Right cardiac atrium (tissue), 5 donors: Measurements from ENCODE around the gene MBNL3. TPM values are rescaled to one million over a fixed set of nuclear protein-coding genes. Genes with fewer than 3 reads are reported as not detected.

Experiments used
- ATAC-seq, 2 donors: fragments of 200-7000 bp; cut with Tn5 transposase; one replicate each; pipeline versions ENCODE4 v1.8.0 to v1.9.1; 2020; ENCODE audit warnings: moderate library complexity in 2 of 2, mild to moderate bottlenecking in 1 of 2
- DNase-seq, 3 donors: peaks; one replicate each; pipeline ENCODE4 v3.0.0-alpha.2; 2020
- H3K27ac ChIP-seq: one replicate; pipeline ENCODE4 v1.5.1; 2013; ENCODE audit warnings: mild to moderate bottlenecking, low read length, control low read depth, moderate library complexity
- H3K27me3 ChIP-seq: one replicate; pipeline ENCODE4 v1.6.1; 2013; ENCODE audit not compliant: control insufficient read depth, insufficient read depth
- H3K4me1 ChIP-seq: one replicate; pipeline ENCODE4 v1.6.1; 2013; ENCODE audit warnings: low read length; ENCODE audit not compliant: control insufficient read depth, insufficient read depth
- H3K4me3 ChIP-seq: one replicate; pipeline ENCODE4 v1.5.1; 2013; ENCODE audit warnings: low read length, control low read depth
- H3K9me3 ChIP-seq: one replicate; pipeline ENCODE4 v1.6.1; 2013; ENCODE audit warnings: low read length; ENCODE audit not compliant: control insufficient read depth
- WGBS: extraction: QIAGEN DNeasy Blood & Tissue Kit; methylation state at CpG from one replicate; pipeline ENCODE4 v1.1.7; 2013; 5-methylcytosine and 5-hydroxymethylcytosine counted together
- intact Hi-C, 4 donors: fragments of 100-400 bp; cut with DNase I; formaldehyde crosslinking; loops; one replicate each; pipeline versions ENCODE4 v1.11.0 to v1.14.0; 2022 to 2023
- polyA plus RNA-seq: library from polyadenylated mRNA; stranded (reverse); fragments of 200-250 nt; gene quantifications from one replicate; pipeline ENCODE4 v1.2.3, GENCODE V29; 2013
- total RNA-seq, 4 donors: library from RNA; stranded (reverse); fragmentation: NEBNext Ultra II Directional; extraction: Animal tissue kit (Norgen Biotek cat#: 25700); gene quantifications; one replicate each; pipeline ENCODE4 v1.2.1, GENCODE V29; 2021
- donor health status: healthy with polysubstance abuse.
- donor health status: DM: no; HTN: yes; CAD: no.
- donor health status: DM: no; HTN: no; CAD: no.
- donor health status: DM: no; HTN: yes; CAD: no; lungs with severe emphysema.
- donor health status: DM: yes; HTN: yes; CAD: no.

Gene MBNL3
- total and polyA plus RNA-seq, 5 donors = 19.2 to 169 (median 156) TPM

DNA sequence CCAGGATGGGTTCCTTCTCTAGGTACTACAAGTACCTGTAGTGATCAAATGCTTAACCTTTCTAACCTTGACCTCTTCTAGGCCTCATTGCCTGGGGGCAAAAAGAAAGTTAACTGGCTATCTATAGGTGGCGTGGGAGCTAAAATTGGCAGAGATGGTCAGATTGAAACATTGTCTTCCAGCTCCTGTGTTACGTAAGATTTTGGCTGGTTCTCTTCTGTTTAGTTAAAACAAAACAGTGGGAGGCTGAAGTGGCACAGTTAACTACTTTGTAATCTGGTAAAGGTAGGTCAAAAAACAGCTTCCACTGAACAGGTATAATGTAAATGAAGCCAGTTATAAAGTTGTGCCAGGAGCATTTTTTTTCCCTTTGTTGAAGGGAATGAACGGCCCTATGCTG, 115.2 kb downstream of the MBNL3 start:
- Histone ChIP-seq H3K27ac (no peak overlapping the region), H3K4me1 (peaks cover 1% of the 10 kb centered on the region), H3K27me3 (no peaks in the 10 kb centered on the region), H3K4me3 (no peak overlapping the region), H3K9me3 (no peaks in the 10 kb centered on the region)
- whole genome bisulfite sequencing = 64% methylated on average over 3 of the region's 3 CpGs
- no peak for ATAC-seq
- peak in 1 of 3 donors; percentile 2 for DNase-seq
- intact Hi-C loops = no loop called here

DNA sequence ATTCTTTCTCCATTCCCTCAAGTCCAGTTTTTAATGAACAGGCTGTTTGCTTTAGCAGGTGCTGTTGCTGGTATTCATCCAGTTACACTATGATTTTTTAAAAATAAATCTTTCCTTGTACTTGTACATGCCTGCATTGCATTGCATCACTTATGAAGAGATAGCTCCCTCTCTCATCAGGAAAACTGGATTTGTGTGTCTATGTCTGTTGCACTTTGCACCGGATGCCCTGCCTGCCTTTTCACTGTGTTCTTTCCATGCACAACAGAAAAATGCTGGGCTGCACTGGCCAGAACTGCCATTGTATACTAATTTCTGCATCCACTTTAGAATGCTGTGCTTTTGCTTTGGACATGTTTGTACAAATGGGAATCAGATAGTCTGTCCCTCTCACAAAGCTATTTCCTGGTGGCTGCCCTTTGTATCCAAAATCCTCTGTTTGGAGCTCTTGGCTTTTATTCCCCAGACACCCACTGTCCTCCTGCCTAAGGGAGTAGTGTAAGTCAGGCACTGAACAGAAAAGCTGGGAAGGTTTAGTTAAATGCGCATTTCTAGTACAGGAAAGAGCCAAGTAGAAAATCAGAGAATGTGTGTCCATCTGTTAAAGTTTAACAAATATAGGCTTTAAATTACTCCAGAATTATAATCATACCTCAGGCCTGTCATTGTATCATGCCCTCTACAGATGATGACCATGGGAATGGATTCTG, 119.1 kb downstream of the MBNL3 start:
- H3K27ac ChIP-seq = no peak overlapping the region
- no peaks in the 10 kb centered on the region for H3K9me3 ChIP-seq
- ATAC-seq = no peak
- no peak overlapping the region for H3K4me3 ChIP-seq
- peaks cover 1% of the 10 kb centered on the region for H3K4me1 ChIP-seq
- DNase-seq = no peak
- no peaks in the 10 kb centered on the region for H3K27me3 ChIP-seq
- 67% methylated on average over 2 of the region's 2 CpGs for WGBS
- intact Hi-C loops = no loop called here

DNA sequence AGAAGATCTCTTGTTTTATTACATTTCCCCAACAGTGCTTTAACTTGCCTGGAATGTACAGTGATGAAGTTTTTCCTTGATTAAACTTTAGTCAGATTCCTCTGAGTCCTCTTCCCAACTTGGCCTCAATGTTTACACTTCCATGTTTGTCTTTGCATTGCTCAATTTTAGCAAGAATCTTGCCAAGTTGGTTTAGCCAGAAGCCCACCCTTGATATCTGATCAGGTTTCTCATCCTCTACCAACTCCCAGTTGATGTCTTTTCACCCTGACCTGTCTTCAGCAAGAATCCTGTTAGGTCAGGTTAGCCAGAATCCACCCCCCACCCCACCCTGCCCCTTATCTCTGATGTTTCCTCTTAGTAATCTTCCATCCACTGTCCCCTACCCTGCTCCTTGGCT, 120.9 kb downstream of the MBNL3 start:
- Histone ChIP-seq H3K4me1 (peaks cover 1% of the 10 kb centered on the region), H3K9me3 (no peaks in the 10 kb centered on the region), H3K4me3 (no peak overlapping the region), H3K27ac (no peak overlapping the region), H3K27me3 (no peaks in the 10 kb centered on the region)
- DNase-seq = no peak
- ATAC-seq = no peak
- intact Hi-C loops = no loop called here

- 100% methylated on average over 1 of the region's 1 CpG for WGBS
Observed at GRCh38 chrX:132367314-132367713, 121.5 kb downstream of the MBNL3 start.

GRCh38 chrX:132365490-132365889, 123.3 kb downstream of the MBNL3 start:
- DNase-seq (no peak), ATAC-seq (no peak)
- H3K27ac ChIP-seq = no peak overlapping the region
- no peaks in the 10 kb centered on the region for H3K27me3 ChIP-seq
- no peak overlapping the region for H3K4me3 ChIP-seq
- H3K4me1 ChIP-seq = peaks cover 1% of the 10 kb centered on the region
- intact Hi-C loops = no loop called here
- H3K9me3 ChIP-seq = no peaks in the 10 kb centered on the region

More at GRCh38 chrX:132367314-132367713, 121.5 kb downstream of the MBNL3 start:
- Histone ChIP-seq H3K27me3 (no peaks in the 10 kb centered on the region), H3K4me1 (peaks cover 1% of the 10 kb centered on the region), H3K9me3 (no peaks in the 10 kb centered on the region), H3K4me3 (no peak overlapping the region), H3K27ac (no peak overlapping the region)
- ATAC-seq (no peak), DNase-seq (no peak)
- intact Hi-C loops = no loop called here

DNA sequence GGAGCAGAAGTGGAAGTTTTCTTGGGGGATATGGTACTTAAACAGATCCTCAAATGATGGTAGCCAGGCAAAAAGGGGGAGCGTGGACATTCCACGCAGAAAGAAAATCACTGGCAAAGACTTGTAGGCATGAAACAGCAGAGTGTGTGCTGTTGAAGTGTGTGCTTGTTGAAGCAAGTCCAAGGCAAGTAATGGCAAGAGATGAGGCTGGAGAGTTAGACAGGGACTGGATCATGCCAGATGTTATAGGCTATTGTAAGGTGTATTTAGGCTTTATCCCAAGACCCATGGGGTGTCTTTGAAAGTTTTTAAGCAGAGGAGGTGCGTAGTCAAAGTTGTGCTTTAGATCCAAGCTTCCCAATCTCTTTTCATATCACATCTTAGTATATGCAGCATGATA, 124.5 kb downstream of the MBNL3 start:
- WGBS = 100% methylated on average over 3 of the region's 3 CpGs
- DNase-seq (no peak), ATAC-seq (no peak)
- Histone ChIP-seq H3K4me3 (no peak overlapping the region), H3K4me1 (no peaks in the 10 kb centered on the region), H3K27ac (no peak overlapping the region), H3K27me3 (no peaks in the 10 kb centered on the region), H3K9me3 (no peaks in the 10 kb centered on the region)
- intact Hi-C loops = no loop called here

DNA sequence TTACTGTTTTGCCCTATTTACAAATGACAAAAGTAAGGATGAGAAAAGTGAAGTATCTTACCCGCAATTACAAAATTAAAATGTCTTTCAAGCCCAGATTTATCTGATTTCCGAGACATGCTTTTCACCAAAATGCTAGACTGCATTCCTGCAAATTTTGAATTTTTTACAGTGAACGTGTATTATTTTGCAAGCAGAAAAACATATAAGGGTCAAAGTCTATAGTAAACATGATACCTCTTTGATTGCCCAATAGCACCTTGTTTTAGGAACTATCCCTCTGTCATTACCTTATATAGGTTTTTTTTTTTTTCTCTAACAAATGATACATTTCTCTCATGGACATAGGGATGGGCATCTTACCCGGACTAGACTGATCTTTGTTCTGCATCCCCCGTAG, 135.4 kb downstream of the MBNL3 start:
- no peak overlapping the region for H3K27ac ChIP-seq
- H3K27me3 ChIP-seq = no peaks in the 10 kb centered on the region
- H3K4me1 ChIP-seq = no peaks in the 10 kb centered on the region
- intact Hi-C loops = no loop called here
- no peaks in the 10 kb centered on the region for H3K9me3 ChIP-seq
- DNase-seq (no peak), ATAC-seq (no peak)
- WGBS = 95% methylated on average over 5 of the region's 5 CpGs
- no peak overlapping the region for H3K4me3 ChIP-seq

- 91% methylated on average over 2 of the region's 2 CpGs for WGBS
- H3K9me3 ChIP-seq = no peaks in the 10 kb centered on the region
- H3K27ac ChIP-seq = no peak overlapping the region
- DNase-seq = no peak
- ATAC-seq = no peak
- no peak overlapping the region for H3K4me3 ChIP-seq
- no peaks in the 10 kb centered on the region for H3K27me3 ChIP-seq
- intact Hi-C loops = no loop called here
- H3K4me1 ChIP-seq = no peaks in the 10 kb centered on the region
Observed at GRCh38 chrX:132336172-132336571, 152.7 kb downstream of the MBNL3 start.

- Histone ChIP-seq H3K27me3 (no peaks in the 10 kb centered on the region), H3K4me3 (peak overlapping the region; percentile 5), H3K27ac (no peak overlapping the region), H3K9me3 (no peaks in the 10 kb centered on the region), H3K4me1 (no peaks in the 10 kb centered on the region)
- WGBS = 68% methylated on average over 4 of the region's 4 CpGs
- DNase-seq (no peak), ATAC-seq (no peak)
- intact Hi-C loops = no loop called here
Observed at GRCh38 chrX:132333351-132333750, 155.5 kb downstream of the MBNL3 start.

GRCh38 chrX:132331532-132331931, 157.3 kb downstream of the MBNL3 start:
- no peaks in the 10 kb centered on the region for H3K27me3 ChIP-seq
- H3K27ac ChIP-seq = no peak overlapping the region
- WGBS = 82% methylated on average over 3 of the region's 3 CpGs
- H3K4me1 ChIP-seq = no peaks in the 10 kb centered on the region
- no peak for ATAC-seq
- H3K4me3 ChIP-seq = no peak overlapping the region
- intact Hi-C loops = no loop called here
- H3K9me3 ChIP-seq = no peaks in the 10 kb centered on the region
- DNase-seq = no peak

DNA sequence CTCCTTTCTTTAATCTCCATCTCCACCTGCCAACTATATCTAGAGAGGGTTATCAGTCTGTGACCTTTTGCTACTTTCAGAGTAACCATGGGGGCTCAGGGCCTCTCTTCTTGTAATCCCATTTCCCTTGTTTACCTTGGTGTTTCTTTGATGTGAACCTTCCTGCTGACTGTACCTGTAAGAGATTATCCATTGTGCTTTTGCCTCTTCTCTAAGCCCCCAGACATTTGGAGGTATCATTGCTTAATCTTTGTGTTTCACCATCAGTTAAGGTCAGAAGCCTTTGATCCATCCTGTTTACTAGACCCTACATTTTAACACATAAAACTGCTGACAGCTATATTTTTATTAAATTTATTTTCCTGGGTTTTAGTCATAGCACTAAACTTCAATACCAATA, 157.8 kb downstream of the MBNL3 start:
- intact Hi-C loops = no loop called here
- DNase-seq (no peak), ATAC-seq (no peak)
- Histone ChIP-seq H3K27me3 (no peaks in the 10 kb centered on the region), H3K27ac (no peak overlapping the region), H3K4me1 (no peaks in the 10 kb centered on the region), H3K4me3 (no peak overlapping the region), H3K9me3 (no peaks in the 10 kb centered on the region)

- H3K4me1 ChIP-seq = no peaks in the 10 kb centered on the region
- intact Hi-C loops = no loop called here
- no peak for ATAC-seq
Observed at GRCh38 chrX:132330156-132330729, 158.6 kb downstream of the MBNL3 start.

More at GRCh38 chrX:132330156-132330729, 158.6 kb downstream of the MBNL3 start:
- H3K4me3 ChIP-seq = no peak overlapping the region
- no peaks in the 10 kb centered on the region for H3K27me3 ChIP-seq
- H3K9me3 ChIP-seq = no peaks in the 10 kb centered on the region
- no peak overlapping the region for H3K27ac ChIP-seq
- DNase-seq = no peak
- 87% methylated on average over 2 of the region's 2 CpGs for WGBS
